Effector memory CD4-positive, alpha-beta T cell (primary cell): Measurements from ENCODE around the gene WDR7.

ENCODE experiments used
- DNase-seq, 3 donors: peaks; one replicate each; pipeline ENCODE4 v3.0.0-alpha.2; 2020
- H3K27ac ChIP-seq: 2 replicates; pipeline ENCODE4 v1.7.0; 2013; ENCODE audit warnings: mild to moderate bottlenecking, low read length, moderate library complexity; ENCODE audit not compliant: insufficient read depth, poor library complexity, severe bottlenecking
- H3K27me3 ChIP-seq: replicated peaks from 2 replicates; pipeline ENCODE4 v1.7.0; 2013; ENCODE audit warnings: mild to moderate bottlenecking, low read length; ENCODE audit not compliant: insufficient read depth, control insufficient read depth, poor library complexity, severe bottlenecking
- H3K36me3 ChIP-seq: 2 replicates; pipeline ENCODE4 v1.7.0; 2013; ENCODE audit warnings: mild to moderate bottlenecking, low read length, moderate library complexity; ENCODE audit not compliant: control insufficient read depth, insufficient read depth
- H3K4me1 ChIP-seq: 2 replicates; pipeline ENCODE4 v1.7.0; 2013; ENCODE audit warnings: low read length, mild to moderate bottlenecking; ENCODE audit not compliant: control insufficient read depth, insufficient read depth, poor library complexity, severe bottlenecking
- H3K4me3 ChIP-seq: 2 replicates; pipeline ENCODE4 v1.7.0; 2013; ENCODE audit warnings: low read length, low read depth, mild to moderate bottlenecking; ENCODE audit not compliant: insufficient read depth, poor library complexity, severe bottlenecking
- H3K9me3 ChIP-seq: 2 replicates; pipeline ENCODE4 v1.7.0; 2013; ENCODE audit warnings: mild to moderate bottlenecking, low read length, moderate library complexity; ENCODE audit not compliant: control insufficient read depth
- total RNA-seq, 3 donors: gene quantifications; one replicate each; lab custom pipeline; 2026; lab: John Stamatoyannopoulos, UW

WDR7 gene
- total RNA-seq: 66.0 to 88.9 (median 71.9) reads per million in 3 donors

DNA sequence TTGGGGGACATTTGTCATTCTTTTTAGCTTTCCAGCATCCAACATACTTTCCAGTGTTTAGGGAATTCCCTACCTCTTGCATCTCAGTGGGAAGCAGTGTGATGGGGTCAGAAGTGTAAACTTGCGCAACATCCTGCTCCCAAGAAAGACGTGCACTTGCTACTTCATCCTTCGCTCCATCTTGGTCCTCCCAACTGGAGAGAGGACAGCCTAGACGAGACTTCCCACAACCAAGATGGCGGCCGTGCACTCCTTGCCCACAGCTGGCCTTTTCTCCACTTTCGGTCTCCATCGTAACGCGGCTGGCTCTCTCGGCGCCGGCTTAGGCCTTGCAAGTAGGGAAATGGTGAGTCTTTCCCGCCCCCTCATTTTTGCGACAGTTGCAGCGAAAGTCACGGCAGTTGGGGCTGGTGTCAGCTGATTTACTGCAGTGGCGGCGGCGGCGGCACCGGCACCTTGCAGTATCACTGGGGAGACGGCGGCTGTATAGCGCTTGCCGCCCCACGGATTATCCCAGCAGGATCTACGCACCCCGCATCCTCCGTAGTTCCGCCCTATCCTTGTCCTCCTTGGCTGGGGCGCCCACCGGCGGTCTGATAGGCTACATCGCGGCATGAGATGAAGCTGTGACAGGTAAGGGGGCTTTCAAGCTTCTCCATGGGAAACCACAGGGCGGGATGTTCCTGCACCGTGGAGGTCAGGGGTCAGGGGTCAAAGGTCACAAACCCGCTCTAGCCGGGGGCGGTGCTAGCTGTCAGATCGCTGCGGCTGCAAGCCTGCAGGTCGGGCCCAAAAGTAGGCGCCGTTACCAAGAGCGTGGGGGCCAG lies at the start of gene WDR7:
WDR7 (plus strand) TSS at position 416 of the 827 bp plus-strand sequence. CDS start 21,157 bp downstream, outside the sequence.
- Histone ChIP-seq H3K27me3 (no peaks in the 10 kb centered on the region), H3K4me1 (peaks cover 16% of the 10 kb centered on the region), H3K4me3 (peak within 1 kb of the TSS; percentile 65), H3K36me3 (no peaks in the 10 kb centered on the region), H3K9me3 (no peaks in the 10 kb centered on the region), H3K27ac (peak within 1 kb of the TSS; percentile 83)
- peak; percentile 91 to 94 (median 93) for DNase-seq

DNA sequence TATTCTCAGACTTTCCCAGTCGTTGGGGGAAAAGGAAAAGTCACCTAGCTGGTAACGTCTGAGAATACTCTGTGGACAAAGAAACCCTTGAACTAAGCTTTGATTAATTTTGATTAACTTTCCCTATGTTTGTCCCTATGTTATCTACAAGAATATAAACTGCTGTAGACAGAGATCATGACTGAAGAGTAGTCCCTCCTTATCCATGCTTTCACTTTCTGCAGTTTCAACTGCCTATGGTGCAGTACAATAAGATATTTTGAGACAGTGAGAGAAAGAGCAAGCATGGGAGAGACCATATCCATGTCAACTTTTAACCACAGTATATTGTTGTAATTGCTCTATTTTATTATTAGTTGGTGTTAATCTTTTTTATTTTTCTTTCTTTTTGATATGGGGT lies 44.5 kb upstream of the WDR7 start:
- Histone ChIP-seq H3K27me3 (no peaks in the 10 kb centered on the region), H3K36me3 (peaks cover 9% of the 10 kb centered on the region), H3K4me3 (no peak overlapping the region), H3K4me1 (no peaks in the 10 kb centered on the region), H3K27ac (no peak overlapping the region), H3K9me3 (no peaks in the 10 kb centered on the region)
- no peak for DNase-seq

DNA sequence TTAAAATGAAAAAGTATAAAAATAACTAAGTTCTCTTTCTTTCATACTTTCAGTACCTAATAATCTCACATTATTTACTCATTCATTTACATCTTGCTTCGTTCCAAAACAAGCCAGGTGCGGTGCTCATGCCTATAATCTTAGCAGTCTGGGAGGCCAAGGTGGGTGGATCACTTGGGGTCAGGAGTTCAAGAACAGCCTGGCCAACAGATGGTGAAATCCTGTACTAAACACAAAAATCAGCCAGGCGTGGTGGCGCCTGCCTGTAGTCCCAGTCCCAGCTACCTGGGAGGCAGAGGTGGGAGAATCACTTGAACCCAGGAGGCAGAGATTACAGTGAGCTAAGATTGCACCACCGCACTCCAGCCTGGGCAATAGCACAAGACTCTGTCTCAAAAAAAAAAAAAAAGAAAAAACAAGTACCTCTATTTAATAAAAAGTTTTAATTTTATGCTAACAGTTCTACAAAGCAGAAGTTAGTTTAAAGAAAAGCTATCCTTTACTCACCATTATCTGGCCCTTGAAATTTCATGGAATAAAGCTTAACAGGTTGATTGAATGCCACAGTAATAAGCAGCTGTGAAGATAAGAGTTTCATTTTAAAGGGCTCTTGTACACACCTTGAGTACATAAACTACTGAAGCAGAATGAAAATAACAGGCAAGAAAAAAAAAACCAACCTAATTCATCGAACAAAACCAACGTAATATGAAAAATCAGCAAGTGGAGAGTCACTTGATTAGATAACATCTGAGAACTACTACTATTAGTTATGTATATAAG lies 35.2 kb upstream of the WDR7 start:
- DNase-seq: no peak
- no peak overlapping the region for H3K4me3 ChIP-seq
- no peaks in the 10 kb centered on the region for H3K9me3 ChIP-seq
- H3K27me3 ChIP-seq: no peaks in the 10 kb centered on the region
- peaks cover 50% of the 10 kb centered on the region for H3K36me3 ChIP-seq
- H3K27ac ChIP-seq: no peak overlapping the region
- no peaks in the 10 kb centered on the region for H3K4me1 ChIP-seq

DNA sequence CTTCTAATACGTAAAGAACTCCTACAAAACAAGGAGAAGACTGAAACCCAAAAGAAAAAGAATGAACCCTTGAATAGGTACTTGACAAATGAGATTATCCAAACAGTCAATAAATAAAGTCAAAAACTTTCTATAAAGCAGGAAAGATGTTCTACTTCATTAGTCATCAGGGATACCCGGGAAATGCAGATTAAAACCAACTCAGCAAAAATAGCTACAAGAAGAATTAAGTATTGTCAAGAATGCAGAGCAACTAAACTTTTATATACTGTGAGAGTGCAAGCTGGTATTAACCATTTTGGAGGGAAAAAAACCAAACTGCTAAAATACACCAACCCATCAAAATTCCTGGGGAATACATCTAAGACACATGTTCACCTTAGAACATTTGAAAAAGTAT lies 23.2 kb upstream of the WDR7 start:
- H3K4me3 ChIP-seq: no peak overlapping the region
- DNase-seq: no peak
- H3K27me3 ChIP-seq: no peaks in the 10 kb centered on the region
- H3K4me1 ChIP-seq: no peaks in the 10 kb centered on the region
- no peak overlapping the region for H3K27ac ChIP-seq
- H3K9me3 ChIP-seq: no peaks in the 10 kb centered on the region
- peaks cover 7% of the 10 kb centered on the region for H3K36me3 ChIP-seq

DNA sequence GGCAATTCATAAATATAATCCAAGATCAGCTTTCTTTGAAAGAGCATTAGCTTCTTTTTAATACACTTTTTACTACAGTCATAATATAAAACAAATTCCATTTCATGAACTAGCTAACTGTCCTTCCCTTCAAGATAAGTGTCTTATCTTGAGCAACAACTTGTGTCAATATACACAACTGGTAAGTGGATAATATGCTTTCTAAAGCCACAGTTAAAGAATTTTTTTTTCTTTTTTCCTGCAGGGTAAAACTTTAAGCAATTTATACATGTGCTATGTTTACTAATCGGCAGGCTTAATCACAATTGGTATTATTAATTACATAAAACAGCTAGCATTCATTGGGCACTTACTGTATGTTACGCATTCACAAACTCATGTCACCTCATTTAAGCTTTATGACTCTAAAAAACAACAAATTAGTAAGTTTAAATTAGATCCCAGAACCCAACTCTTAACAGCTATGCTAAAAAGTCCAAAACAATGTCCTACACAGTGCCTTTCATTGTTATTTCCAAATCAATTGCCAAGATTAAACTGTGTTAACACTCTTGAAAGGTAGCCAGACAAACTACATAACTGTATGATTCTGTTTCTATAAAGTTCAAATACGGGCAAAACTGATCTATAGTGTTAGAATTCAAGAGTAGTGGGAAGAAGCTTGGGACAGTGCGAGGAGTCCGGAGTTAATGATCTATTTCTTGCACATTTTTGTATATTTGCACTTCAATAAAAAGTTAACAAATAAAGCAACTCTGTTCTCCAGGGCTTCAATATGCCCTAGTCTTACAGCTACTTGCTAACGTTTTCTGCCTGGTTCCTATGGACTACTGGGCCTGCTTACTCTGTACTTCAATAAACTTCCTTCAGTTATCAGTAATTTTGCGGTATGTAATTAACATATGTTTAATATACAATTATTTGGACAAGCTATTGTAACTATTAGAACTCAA lies 18.8 kb upstream of the WDR7 start:
- peaks cover 6% of the 10 kb centered on the region for H3K4me1 ChIP-seq
- no peaks in the 10 kb centered on the region for H3K36me3 ChIP-seq
- DNase-seq: no peak
- H3K9me3 ChIP-seq: no peaks in the 10 kb centered on the region
- no peak overlapping the region for H3K4me3 ChIP-seq
- no peaks in the 10 kb centered on the region for H3K27me3 ChIP-seq
- no peak overlapping the region for H3K27ac ChIP-seq

DNA sequence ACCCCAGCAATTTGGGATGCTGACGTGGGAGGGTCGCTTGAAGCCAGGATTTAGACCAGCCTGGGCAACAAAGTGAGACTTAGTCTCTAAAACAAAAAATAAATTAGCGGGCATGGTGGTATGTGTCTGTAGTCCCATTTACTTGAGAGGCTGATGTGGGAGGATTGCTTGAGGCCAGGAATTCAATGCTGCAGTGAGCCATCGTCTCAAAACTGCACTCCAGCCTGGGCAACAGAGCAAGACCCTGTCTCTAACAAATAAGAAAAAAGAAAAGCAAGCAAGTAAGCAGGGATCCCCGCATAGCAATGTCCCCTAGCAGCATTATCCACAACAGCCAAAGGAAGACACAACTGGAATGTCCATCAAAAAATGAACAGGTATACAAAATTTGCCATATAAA lies 16.2 kb upstream of the WDR7 start:
- no peaks in the 10 kb centered on the region for H3K36me3 ChIP-seq
- DNase-seq: no peak
- no peak overlapping the region for H3K4me3 ChIP-seq
- peaks cover 6% of the 10 kb centered on the region for H3K4me1 ChIP-seq
- no peaks in the 10 kb centered on the region for H3K27me3 ChIP-seq
- no peak overlapping the region for H3K27ac ChIP-seq
- no peaks in the 10 kb centered on the region for H3K9me3 ChIP-seq

DNA sequence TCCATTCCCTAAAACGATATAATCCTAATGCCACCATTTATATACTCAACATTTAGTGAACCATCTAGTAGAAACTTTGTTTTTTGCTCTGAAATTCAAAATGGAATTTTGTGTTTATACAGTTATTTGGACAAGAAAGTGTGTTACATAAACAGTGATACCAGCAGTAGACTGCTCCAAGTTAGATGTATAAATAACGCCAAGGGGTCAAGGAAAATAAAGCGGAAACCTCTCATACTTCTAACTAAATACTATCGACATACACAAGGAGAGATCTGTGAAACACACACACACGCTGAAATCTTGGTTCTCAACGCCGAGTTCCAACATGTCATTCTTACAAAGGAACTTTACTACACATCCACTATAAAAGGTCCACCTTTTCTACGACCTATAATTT lies 14.0 kb upstream of the WDR7 start:
- Histone ChIP-seq H3K27me3 (no peaks in the 10 kb centered on the region), H3K9me3 (no peaks in the 10 kb centered on the region), H3K4me3 (peak overlapping the region; percentile 91), H3K4me1 (peaks cover 6% of the 10 kb centered on the region), H3K27ac (no peak overlapping the region), H3K36me3 (no peaks in the 10 kb centered on the region)
- no peak for DNase-seq

DNA sequence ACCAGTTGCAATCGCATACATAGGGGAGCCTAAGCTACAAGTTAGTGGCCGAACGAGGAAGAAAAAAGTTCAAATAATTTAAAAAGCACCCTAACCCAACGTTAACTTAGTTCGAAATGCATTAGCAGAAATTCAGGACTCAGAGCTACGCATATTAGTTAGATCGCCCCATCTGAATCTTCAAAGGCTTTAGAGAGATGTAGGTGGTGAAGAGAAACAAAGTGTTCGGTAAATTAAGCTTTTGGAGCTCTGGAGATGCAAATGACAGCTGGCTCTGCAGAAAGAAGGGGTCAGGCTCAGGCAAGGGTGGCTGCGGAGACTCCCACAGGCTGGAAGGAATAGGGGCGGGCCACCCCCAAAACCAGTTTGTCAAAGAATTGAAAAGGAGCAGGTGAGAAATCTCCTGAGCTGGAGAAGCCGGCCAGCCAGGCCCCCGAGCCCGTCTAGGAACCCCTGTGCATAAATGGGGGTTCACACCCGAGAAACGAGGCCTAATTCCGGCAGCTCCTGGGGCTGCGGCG lies 13.4 kb upstream of the WDR7 start:
- H3K36me3 ChIP-seq: no peaks in the 10 kb centered on the region
- no peaks in the 10 kb centered on the region for H3K27me3 ChIP-seq
- peak overlapping the region; percentile 87 for H3K27ac ChIP-seq
- peaks cover 6% of the 10 kb centered on the region for H3K4me1 ChIP-seq
- H3K9me3 ChIP-seq: no peaks in the 10 kb centered on the region
- DNase-seq: peak in 1 of 3 donors; percentile 11
- H3K4me3 ChIP-seq: peak overlapping the region; percentile 91

DNA sequence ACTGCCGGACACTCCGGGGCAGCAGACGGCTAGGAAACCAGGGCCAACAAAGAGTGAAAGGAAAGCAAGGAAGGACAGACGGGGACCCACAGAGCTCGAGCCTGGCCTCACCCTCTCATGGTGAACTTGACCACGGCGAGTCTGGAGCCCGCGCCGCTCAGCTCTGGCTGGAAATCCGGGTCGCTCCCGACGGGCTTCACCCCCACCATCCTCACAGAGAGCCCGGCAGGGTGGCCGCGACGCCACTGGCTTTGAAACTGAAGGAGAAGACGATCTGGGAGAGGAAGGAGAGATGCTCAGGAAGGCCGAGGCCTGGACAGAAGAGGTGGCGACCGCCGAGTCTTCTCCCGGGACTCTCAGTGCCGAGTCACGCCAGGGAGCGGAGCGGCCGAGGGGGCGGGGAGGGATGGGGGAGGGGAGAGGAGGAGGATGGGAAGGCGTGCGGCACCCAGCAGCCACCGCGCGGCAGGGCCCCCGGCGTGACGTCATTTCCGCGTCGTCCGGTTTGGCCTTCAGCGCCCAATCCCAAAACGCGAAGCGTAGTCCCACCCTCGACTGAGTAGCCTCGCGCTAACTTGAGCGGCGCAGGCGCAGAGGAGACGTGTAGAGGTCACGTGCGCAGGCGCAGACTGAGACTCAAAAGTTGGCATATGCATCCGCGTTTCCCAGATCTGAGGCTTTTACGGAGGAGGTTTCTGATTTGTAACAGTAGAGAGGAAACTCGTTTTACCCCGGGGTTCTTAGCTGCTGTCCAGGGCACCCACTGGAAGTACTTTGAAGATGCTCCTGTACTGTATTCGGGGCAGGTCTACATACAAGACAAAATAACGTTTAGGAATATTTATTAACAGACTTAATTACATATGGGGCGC lies 12.7 kb upstream of the WDR7 start, which contains the start of gene TXNL1:
TXNL1 (minus strand) TSS at position 361 of the 872 bp plus-strand sequence; CDS start at position 209, 152 bp downstream.
- Histone ChIP-seq H3K27ac (peak within 1 kb of the TSS; percentile 87), H3K27me3 (no peaks in the 10 kb centered on the region), H3K36me3 (no peaks in the 10 kb centered on the region), H3K4me1 (peaks cover 6% of the 10 kb centered on the region), H3K9me3 (no peaks in the 10 kb centered on the region), H3K4me3 (peak within 1 kb of the TSS; percentile 91)
- DNase-seq: peak; percentile 98 to 99 (median 99)
